HepG2 (cell line): ENCODE results near the gene SCRG1. TPM values are rescaled to one million over a fixed set of nuclear protein-coding genes. Genes with fewer than 3 reads are reported as not detected.

Source experiments
- ATAC-seq: fragments of 200-7000 bp; cut with Tn5 transposase; 3 replicates; pipeline ENCODE4 v1.9.1; 2020; ENCODE audit warnings: mild to moderate bottlenecking, moderate library complexity
- Bru-seq: library from RNA; stranded (reverse); fragments of 400-500 nt; gene quantifications from one replicate; lab custom pipeline; 2021; lab: Mats Ljungman, UMichigan
- BruChase-seq, 2 experiments: library from RNA; stranded (reverse); fragments of 400-500 nt; gene quantifications; one replicate each; lab custom pipeline; 2021; lab: Mats Ljungman, UMichigan
- BruUV-seq: library from RNA; stranded (reverse); fragments of 400-500 nt; replicated peaks from 2 replicates; lab custom pipeline; 2021; lab: Mats Ljungman, UMichigan
- CTCF ChIA-PET: fragments of 300-600 bp; formaldehyde crosslinking; extraction: SDS; loops from one replicate; lab custom pipeline; 2021; ENCODE audit warnings: low total read pairs, inconsistent platforms, low intra/inter-chr PET ratio; lab: Yijun Ruan, JAX
- POLR2A ChIA-PET: fragments of 350-600 bp; sonication (Branson Sonifier 250); formaldehyde crosslinking; loops from one replicate; lab custom pipeline; 2020; ENCODE audit warnings: antibody characterized with exemption, inconsistent platforms; lab: Yijun Ruan, JAX
- DNase-seq: peaks from one replicate; pipeline ENCODE4 v3.0.0-alpha.2; 2015; ENCODE audit warnings: low spot score
- FAIRE-seq: peaks from 3 replicates; lab custom pipeline; 2011; peaks lifted over from hg19 to GRCh38; lab: Jason Lieb, UNC
- H2AFZ ChIP-seq: one replicate; pipeline ENCODE4 v1.6.1; 2011; ENCODE audit warnings: low read length, inconsistent platforms
- H3K27ac ChIP-seq: fragments of 300-600 bp; 3 replicates; pipeline ENCODE4 v1.8.0; 2011; ENCODE audit warnings: mixed run types, mild to moderate bottlenecking, mixed read lengths, low read length, inconsistent platforms; ENCODE audit not compliant: insufficient read depth; ENCODE audit errors: extremely low read length
- H3K27me3 ChIP-seq, 2 experiments: fragments of 200-600 bp in 1 of 2; 2 replicates in 1 of 2; 3 replicates in 1 of 2; pipeline versions ENCODE4 v1.6.0 to v1.8.0; 2011; ENCODE audit warnings: low read length in 2 of 2, mild to moderate bottlenecking in 2 of 2, moderate library complexity in 2 of 2, inconsistent platforms in 1 of 2; ENCODE audit not compliant: insufficient read depth in 2 of 2, control insufficient read depth in 1 of 2
- H3K36me3 ChIP-seq, 2 experiments: fragments of 200-600 bp in 1 of 2; replicated peaks in 1 of 2; 2 replicates in 1 of 2; 3 replicates in 1 of 2; pipeline versions ENCODE4 v1.5.1 to v1.8.0; 2011; ENCODE audit warnings: low read length in 2 of 2, inconsistent platforms in 1 of 2; ENCODE audit not compliant: insufficient read depth in 2 of 2, control insufficient read depth in 1 of 2
- H3K4me1 ChIP-seq: 2 replicates; pipeline ENCODE4 v1.5.1; 2012; ENCODE audit warnings: low read length, inconsistent platforms; ENCODE audit not compliant: insufficient read depth
- H3K4me2 ChIP-seq: 2 replicates; pipeline ENCODE4 v1.6.0; 2011; ENCODE audit warnings: low read depth, low read length, inconsistent platforms
- H3K4me3 ChIP-seq, 3 experiments: fragments of 200-600 bp in 1 of 3; sonication (generic), shearing (Covaris generic) in 1 of 3; replicated peaks in 1 of 3; 2 replicates each; pipeline ENCODE4 v1.5.1; 2011 to 2016; ENCODE audit warnings: low read length in 3 of 3, inconsistent platforms in 2 of 3, low read depth in 2 of 3, mild to moderate bottlenecking in 2 of 3, control low read depth in 1 of 3, mixed read lengths in 1 of 3; ENCODE audit not compliant: insufficient read depth in 1 of 3
- H3K79me2 ChIP-seq: one replicate; pipeline ENCODE4 v1.6.1; 2011; ENCODE audit warnings: low read length, inconsistent platforms; ENCODE audit not compliant: insufficient read depth
- H3K9ac ChIP-seq: 2 replicates; pipeline ENCODE4 v1.6.0; 2011; ENCODE audit warnings: mild to moderate bottlenecking, low read depth, low read length, inconsistent platforms; ENCODE audit not compliant: insufficient read depth
- H3K9me3 ChIP-seq: 2 replicates; pipeline ENCODE4 v1.5.1; 2012; ENCODE audit warnings: mild to moderate bottlenecking, low read length
- H4K20me1 ChIP-seq: 2 replicates; pipeline ENCODE4 v1.6.0; 2011; ENCODE audit warnings: inconsistent platforms, mild to moderate bottlenecking, low read length, moderate library complexity; ENCODE audit not compliant: insufficient read depth
- MAFG ChIP-seq: sonication (generic); formaldehyde crosslinking; IDR thresholded peaks from 2 replicates; pipeline ENCODE4 v1.5.1; 2020; ENCODE audit warnings: mild to moderate bottlenecking, missing genetic modification reagents
- NR2F1 ChIP-seq, 2 experiments: fragments of 450-650 bp in 1 of 2; formaldehyde crosslinking in 1 of 2; IDR thresholded peaks; 2 replicates each; pipeline versions ENCODE4 v1.5.0 to v1.6.1; 2016 to 2020; ENCODE audit warnings: mild to moderate bottlenecking in 1 of 2, missing compliant biosample characterization in 1 of 2, missing genetic modification reagents in 1 of 2, moderate library complexity in 1 of 2
- ZGPAT ChIP-seq: IDR thresholded peaks from 2 replicates; pipeline ENCODE4 v1.6.1; 2016; ENCODE audit warnings: mild to moderate bottlenecking
- ZNF350 ChIP-seq: sonication (generic); formaldehyde crosslinking; IDR thresholded peaks from 2 replicates; pipeline ENCODE4 v1.4.0; 2020; ENCODE audit warnings: mild to moderate bottlenecking, low read depth, missing genetic modification reagents, borderline replicate concordance
- ZNF451 ChIP-seq: sonication (generic); formaldehyde crosslinking; IDR thresholded peaks from 2 replicates; pipeline ENCODE4 v1.5.0; 2020; ENCODE audit warnings: mild to moderate bottlenecking, missing genetic modification reagents
- WGBS: methylation state at CpG from one replicate; pipeline ENCODE4 v1.1.6; 2017; ENCODE audit warnings: low lambda C conversion rate; 5-methylcytosine and 5-hydroxymethylcytosine counted together
- in situ Hi-C: cut with HindIII; loops from 2 replicates; pipeline ENCODE4 v1.10.0; 2017; ENCODE audit warnings: low pct_unique_long_range_greater_than_20kb; ENCODE audit not compliant: extremely low pct_ligation_motif_present
- intact Hi-C: fragments of 100-400 bp; cut with micrococcal nuclease; formaldehyde crosslinking; loops from one replicate; pipeline ENCODE4 v1.10.0; 2022; ENCODE audit not compliant: unreplicated experiment
- long read RNA-seq, 2 experiments: library from RNA in 1 of 2; library from polyadenylated mRNA in 1 of 2; stranded (forward) in 1 of 2; unstranded in 1 of 2; transcript quantifications; one replicate each; pipeline ENCODE4 v2.0.0, GENCODE V29; 2019 to 2022
- polyA minus RNA-seq, 3 experiments: library from RNA; depleted of rRNA, polyadenylated mRNA; stranded (reverse); fragments of >200 nt; gene quantifications; 2 replicates each; pipeline ENCODE4 v1.2.3, GENCODE V29; 2011; ENCODE audit warnings: low replicate concordance in 1 of 3
- polyA plus RNA-seq, 8 experiments: library from polyadenylated mRNA; depleted of rRNA in 3 of 8; stranded (reverse) in 7 of 8; unstranded in 1 of 8; fragments of >200 nt; fragmentation: Illumina TruSeq in 4 of 8; extraction: Trizol in 4 of 8; gene quantifications; 2 replicates each; pipeline versions ENCODE4 v1.2.1 to v1.2.3, GENCODE V29; 2011 to 2016; ENCODE audit warnings: low read depth in 4 of 8, missing spikeins in 1 of 8, mixed read lengths in 1 of 8; ENCODE audit not compliant: insufficient read depth in 1 of 8
- total RNA-seq, 5 experiments: library from RNA; depleted of rRNA; stranded (reverse); fragments of >200 nt; fragmentation: Illumina TruSeq; extraction: Trizol; gene quantifications; 2 replicates each; pipeline ENCODE4 v1.2.3, GENCODE V29; 2016; ENCODE audit warnings: low read depth in 1 of 5

Gene SCRG1
- not detected in 2 replicates for total RNA-seq (2016; rRNA removed; fragmentation: Illumina TruSeq; extraction: Trizol)
- total RNA-seq (2016; cell fraction: cytosol; rRNA removed; fragmentation: Illumina TruSeq; extraction: Trizol; ENCODE audit: low read depth), result not detected in 2 replicates
- not detected in 2 replicates for total RNA-seq (2016; cell fraction: insoluble cytoplasmic fraction; rRNA removed; fragmentation: Illumina TruSeq; extraction: Trizol)
- total RNA-seq (2016; cell fraction: membrane; rRNA removed; fragmentation: Illumina TruSeq; extraction: Trizol), result not detected in 2 replicates
- total RNA-seq (2016; cell fraction: nucleus; rRNA removed; fragmentation: Illumina TruSeq; extraction: Trizol), result not detected in 2 replicates
- not detected in 2 replicates for polyA plus RNA-seq (2011; rRNA removed)
- not detected in 2 replicates for polyA plus RNA-seq (2011; cell fraction: cytosol; rRNA removed)
- polyA plus RNA-seq (2011; cell fraction: nucleus; rRNA removed), result not detected in 2 replicates
- polyA plus RNA-seq (2012), result 0.03 TPM in 1 of 2 replicates, not detected in the other
- polyA plus RNA-seq (2016; cell fraction: cytosol; fragmentation: Illumina TruSeq; extraction: Trizol; ENCODE audit: low read depth), result not detected in 2 replicates
- polyA plus RNA-seq (2016; cell fraction: insoluble cytoplasmic fraction; fragmentation: Illumina TruSeq; extraction: Trizol; ENCODE audit: low read depth), result not detected in 2 replicates
- not detected in 2 replicates for polyA plus RNA-seq (2016; cell fraction: membrane; fragmentation: Illumina TruSeq; extraction: Trizol; ENCODE audit: low read depth)
- not detected in 2 replicates for polyA plus RNA-seq (2016; cell fraction: nucleus; fragmentation: Illumina TruSeq; extraction: Trizol; ENCODE audit: insufficient read depth, low read depth)
- not detected in 2 replicates for polyA minus RNA-seq (2011; rRNA and poly(A)+ RNA removed; ENCODE audit: low replicate concordance)
- not detected in 2 replicates for polyA minus RNA-seq (2011; cell fraction: cytosol; rRNA and poly(A)+ RNA removed)
- not detected in 2 replicates for polyA minus RNA-seq (2011; cell fraction: nucleus; rRNA and poly(A)+ RNA removed)
- Bru-seq, nascent RNA, result not detected
- BruChase-seq, experiment 1, labeled RNA remaining after a 6-hour chase, result percentile 7 among the genes with signal in this experiment
- not detected for BruChase-seq, experiment 2, labeled RNA remaining after a 2-hour chase
- long read RNA-seq, experiment 1, result 0 reads
- long read RNA-seq, experiment 2, result 0 reads

GRCh38 chr4:173398779-173399415 lies at the start of gene SCRG1:
Gene SCRG1 (minus strand): TSS chr4:173399116. CDS start chr4:173391414, 7,702 bp downstream.
- no peak for DNase-seq
- Histone ChIP-seq H3K9ac (no peak within 1 kb of the TSS), H3K4me3 (no peak within 1 kb of the TSS), H4K20me1 (no peaks in the 10 kb centered on the region), H3K4me1 (no peaks in the 10 kb centered on the region), H3K9me3 (no peaks in the 10 kb centered on the region), H3K79me2 (no peaks in the 10 kb centered on the region), H3K27me3 (no peaks in the 10 kb centered on the region; a peak in 1 of 5 replicates), H3K4me2 (no peak within 1 kb of the TSS), H3K27ac (no peak within 1 kb of the TSS), H3K36me3 (no peaks in the 10 kb centered on the region)
- intact Hi-C loops (no loop called here), in situ Hi-C loops (no loop called here)
- no peak for ATAC-seq
- ChIA-PET POLR2A (no interaction called here), CTCF (no interaction called here)
- FAIRE-seq, result no peak
- WGBS, result 10% methylated on average over 4 of the region's 4 CpGs
- BruUV-seq, result no TSS peak
- TF ChIP-seq MAFG (CRISPR knock-in tag), result no peak
- TF ChIP-seq NR2F1 (CRISPR knock-in tag; IDR thresholded peaks at IDR 0.05), result no peak
- no peak for TF ChIP-seq ZNF451 (CRISPR knock-in tag)
- TF ChIP-seq ZNF350 (CRISPR knock-in tag), result no peak
- TF ChIP-seq ZGPAT (CRISPR knock-in tag), result no peak
- TF ChIP-seq, all 625 proteins: peak for 0
- H2AFZ ChIP-seq, result no peak within 1 kb of the TSS
